ENCODE measurements around the gene TMEFF2. TPM values are rescaled to one million over a fixed set of nuclear protein-coding genes. Genes with fewer than 3 reads are reported as not detected.

TMEFF2 gene
- total RNA-seq, 4 donors from 2014 or later: 0.20 TPM; not detected in 3

DNA sequence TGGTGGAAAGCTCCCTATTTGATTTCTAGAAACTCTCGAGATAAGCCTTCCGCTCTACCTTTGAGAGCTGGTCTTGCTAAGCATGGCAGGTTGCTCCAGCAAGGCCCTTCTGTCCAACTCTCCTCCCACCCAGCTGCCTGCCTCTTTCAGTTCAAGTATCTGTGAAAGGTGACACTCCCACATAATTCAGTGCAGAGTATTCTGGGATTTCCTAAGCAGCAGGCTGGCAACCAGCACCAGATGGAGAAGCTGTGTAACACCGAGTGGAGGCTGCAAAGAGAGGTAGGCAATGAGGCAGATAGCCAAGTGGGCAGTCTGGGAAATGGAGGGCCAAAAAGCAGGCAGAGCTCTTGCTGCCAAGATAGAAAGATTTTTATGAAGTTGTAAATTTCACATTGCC, 259.5 kb downstream of the TMEFF2 start:
- intact Hi-C loops (cut with DNase I; ENCODE audit: low total_unique reads): no loop called here
- Histone ChIP-seq H3K4me1 (no peaks in the 10 kb centered on the region), H3K27ac (no peak overlapping the region), H3K9me3 (no peaks in the 10 kb centered on the region), H3K4me3 (no peak overlapping the region), H3K27me3 (no peaks in the 10 kb centered on the region), H3K36me3 (no peaks in the 10 kb centered on the region)
- ATAC-seq (no peak), DNase-seq (no peak)
- TF ChIP-seq, protein P1, sequence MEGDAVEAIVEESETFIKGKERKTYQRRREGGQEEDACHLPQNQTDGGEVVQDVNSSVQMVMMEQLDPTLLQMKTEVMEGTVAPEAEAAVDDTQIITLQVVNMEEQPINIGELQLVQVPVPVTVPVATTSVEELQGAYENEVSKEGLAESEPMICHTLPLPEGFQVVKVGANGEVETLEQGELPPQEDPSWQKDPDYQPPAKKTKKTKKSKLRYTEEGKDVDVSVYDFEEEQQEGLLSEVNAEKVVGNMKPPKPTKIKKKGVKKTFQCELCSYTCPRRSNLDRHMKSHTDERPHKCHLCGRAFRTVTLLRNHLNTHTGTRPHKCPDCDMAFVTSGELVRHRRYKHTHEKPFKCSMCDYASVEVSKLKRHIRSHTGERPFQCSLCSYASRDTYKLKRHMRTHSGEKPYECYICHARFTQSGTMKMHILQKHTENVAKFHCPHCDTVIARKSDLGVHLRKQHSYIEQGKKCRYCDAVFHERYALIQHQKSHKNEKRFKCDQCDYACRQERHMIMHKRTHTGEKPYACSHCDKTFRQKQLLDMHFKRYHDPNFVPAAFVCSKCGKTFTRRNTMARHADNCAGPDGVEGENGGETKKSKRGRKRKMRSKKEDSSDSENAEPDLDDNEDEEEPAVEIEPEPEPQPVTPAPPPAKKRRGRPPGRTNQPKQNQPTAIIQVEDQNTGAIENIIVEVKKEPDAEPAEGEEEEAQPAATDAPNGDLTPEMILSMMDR (IDR thresholded peaks at IDR 0.05 in 4 of 5, conservative IDR thresholded peaks at IDR 0.05 in 1 of 5): no peak
- in situ Hi-C loops (cut with MboI; ENCODE audit: low sequenced_read_pairs in 4 of 4): no loop called here

DNA sequence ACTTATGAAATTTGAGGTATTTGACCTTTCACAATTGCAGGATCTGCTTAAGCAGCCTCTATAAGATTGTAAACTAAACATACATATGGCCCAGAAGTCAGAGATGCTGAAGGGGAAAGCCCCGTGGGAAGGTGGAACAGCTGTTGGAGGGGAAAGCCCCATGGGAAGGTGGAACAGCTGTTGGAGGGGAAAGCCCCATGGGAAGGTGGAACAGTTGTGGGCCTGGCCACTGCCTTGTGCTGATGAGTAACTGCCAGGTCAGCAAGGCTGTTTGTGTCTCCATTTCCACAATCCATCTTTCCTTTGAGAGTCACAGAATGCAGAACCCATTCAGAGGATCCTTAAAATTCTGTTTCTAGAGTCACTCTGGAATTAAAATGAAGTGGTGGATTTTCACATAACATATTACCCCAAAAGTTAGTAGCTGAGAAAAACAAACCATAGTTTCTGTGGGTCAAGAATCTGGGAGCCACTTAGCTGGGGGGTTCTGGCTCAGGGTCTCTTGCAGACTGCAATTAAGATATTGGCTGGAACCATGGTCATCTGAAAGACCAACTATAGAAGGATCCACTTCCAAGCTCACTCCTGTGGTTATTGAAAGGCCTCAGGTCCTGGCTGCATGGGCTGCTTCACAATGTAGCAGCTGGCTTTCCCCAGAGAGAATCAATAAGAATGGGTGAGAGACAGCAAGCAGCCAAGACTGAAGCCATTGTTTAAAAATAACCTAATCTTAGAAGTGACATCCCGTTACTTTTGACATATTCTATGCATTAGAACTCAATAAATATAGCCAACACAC, 261.2 kb downstream of the TMEFF2 start:
- H3K9me3 ChIP-seq: no peaks in the 10 kb centered on the region
- ATAC-seq: no peak
- TF ChIP-seq, protein P1 (IDR thresholded peaks at IDR 0.05 in 4 of 5, conservative IDR thresholded peaks at IDR 0.05 in 1 of 5): no peak
- TF ChIP-seq POLR2A (IDR thresholded peaks at IDR 0.05): no peak

DNA sequence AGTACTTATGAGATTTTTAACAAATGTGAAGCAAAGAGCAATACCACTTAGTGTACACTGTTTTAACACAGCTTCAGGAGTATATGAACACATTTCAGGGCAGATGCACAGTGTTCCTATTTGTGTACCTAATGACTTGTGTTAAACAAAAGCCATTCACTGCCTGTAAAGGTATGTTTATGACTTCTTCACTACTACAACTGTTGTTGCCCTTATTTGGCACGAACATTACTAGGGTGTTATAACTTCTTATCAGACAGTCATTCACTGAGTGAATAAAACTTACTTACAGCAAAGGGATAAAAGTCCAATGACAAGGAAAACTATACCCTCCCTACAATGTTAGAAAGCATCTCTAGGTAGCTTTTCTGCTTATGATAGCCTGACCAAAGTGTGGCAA, 262.4 kb downstream of the TMEFF2 start:
- in situ Hi-C loops (cut with MboI; ENCODE audit: low sequenced_read_pairs in 4 of 4): no loop called here
- Histone ChIP-seq H3K4me3 (no peak overlapping the region), H3K27ac (no peak overlapping the region), H3K36me3 (no peaks in the 10 kb centered on the region), H3K27me3 (no peaks in the 10 kb centered on the region), H3K9me3 (no peaks in the 10 kb centered on the region), H3K4me1 (peaks cover 4% of the 10 kb centered on the region in 2 donors)
- intact Hi-C loops (cut with DNase I; ENCODE audit: low total_unique reads): no loop called here
- TF ChIP-seq, protein P1 (IDR thresholded peaks at IDR 0.05 in 4 of 5, conservative IDR thresholded peaks at IDR 0.05 in 1 of 5): no peak
- TF ChIP-seq POLR2A (IDR thresholded peaks at IDR 0.05): no peak
- DNase-seq (no peak), ATAC-seq (no peak)

More for the DNA sequence above, 261.2 kb downstream of the TMEFF2 start:
- H3K4me3 ChIP-seq: no peak overlapping the region
- in situ Hi-C loops (cut with MboI; ENCODE audit: low sequenced_read_pairs in 4 of 4): no loop called here
- H3K4me1 ChIP-seq: no peaks in the 10 kb centered on the region
- DNase-seq: no peak
- no peaks in the 10 kb centered on the region for H3K36me3 ChIP-seq
- intact Hi-C loops (cut with DNase I; ENCODE audit: low total_unique reads): no loop called here
- H3K27ac ChIP-seq: no peak overlapping the region
- H3K27me3 ChIP-seq: no peaks in the 10 kb centered on the region

DNA sequence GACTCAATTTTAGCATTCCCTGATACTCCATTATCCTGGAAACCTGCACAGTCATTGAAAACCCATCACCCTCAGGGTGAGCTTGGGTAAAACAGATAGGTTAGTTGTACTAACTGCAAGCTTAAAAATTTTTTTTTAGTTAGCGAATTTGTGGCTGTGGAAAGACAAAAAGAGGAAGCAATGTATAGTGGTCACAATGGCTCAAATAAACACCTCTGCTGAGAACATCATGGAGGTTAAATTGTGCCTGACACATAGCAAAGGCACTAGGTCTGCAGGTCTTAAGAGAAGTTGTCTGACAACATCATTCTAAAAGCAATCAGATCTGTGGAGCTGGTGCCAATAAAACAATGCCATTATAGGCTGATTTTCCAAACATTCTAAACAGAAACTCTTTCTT, 263.4 kb downstream of the TMEFF2 start:
- no peaks in the 10 kb centered on the region for H3K36me3 ChIP-seq
- peaks cover 4% of the 10 kb centered on the region in 2 donors for H3K4me1 ChIP-seq
- DNase-seq: no peak
- no peaks in the 10 kb centered on the region for H3K9me3 ChIP-seq
- H3K4me3 ChIP-seq: no peak overlapping the region
- in situ Hi-C loops (cut with MboI; ENCODE audit: low sequenced_read_pairs in 4 of 4): no loop called here
- no peaks in the 10 kb centered on the region for H3K27me3 ChIP-seq
- intact Hi-C loops (cut with DNase I; ENCODE audit: low total_unique reads): no loop called here
- TF ChIP-seq, protein P1 (IDR thresholded peaks at IDR 0.05 in 4 of 5, conservative IDR thresholded peaks at IDR 0.05 in 1 of 5): no peak
- TF ChIP-seq POLR2A (IDR thresholded peaks at IDR 0.05): no peak
- no peak overlapping the region for H3K27ac ChIP-seq
- ATAC-seq: no peak

All from gastrocnemius medialis (tissue), 4 donors.